CD4-positive, alpha-beta T cell treated with Interleukin-4 for 1 hour (primary cell): Measurements from ENCODE around the gene POLA1.

Source experiments
- DNase-seq, 2 donors: peaks; one replicate each; pipeline ENCODE4 v3.0.0-alpha.2; 2020 to 2022

POLA1 gene

DNA sequence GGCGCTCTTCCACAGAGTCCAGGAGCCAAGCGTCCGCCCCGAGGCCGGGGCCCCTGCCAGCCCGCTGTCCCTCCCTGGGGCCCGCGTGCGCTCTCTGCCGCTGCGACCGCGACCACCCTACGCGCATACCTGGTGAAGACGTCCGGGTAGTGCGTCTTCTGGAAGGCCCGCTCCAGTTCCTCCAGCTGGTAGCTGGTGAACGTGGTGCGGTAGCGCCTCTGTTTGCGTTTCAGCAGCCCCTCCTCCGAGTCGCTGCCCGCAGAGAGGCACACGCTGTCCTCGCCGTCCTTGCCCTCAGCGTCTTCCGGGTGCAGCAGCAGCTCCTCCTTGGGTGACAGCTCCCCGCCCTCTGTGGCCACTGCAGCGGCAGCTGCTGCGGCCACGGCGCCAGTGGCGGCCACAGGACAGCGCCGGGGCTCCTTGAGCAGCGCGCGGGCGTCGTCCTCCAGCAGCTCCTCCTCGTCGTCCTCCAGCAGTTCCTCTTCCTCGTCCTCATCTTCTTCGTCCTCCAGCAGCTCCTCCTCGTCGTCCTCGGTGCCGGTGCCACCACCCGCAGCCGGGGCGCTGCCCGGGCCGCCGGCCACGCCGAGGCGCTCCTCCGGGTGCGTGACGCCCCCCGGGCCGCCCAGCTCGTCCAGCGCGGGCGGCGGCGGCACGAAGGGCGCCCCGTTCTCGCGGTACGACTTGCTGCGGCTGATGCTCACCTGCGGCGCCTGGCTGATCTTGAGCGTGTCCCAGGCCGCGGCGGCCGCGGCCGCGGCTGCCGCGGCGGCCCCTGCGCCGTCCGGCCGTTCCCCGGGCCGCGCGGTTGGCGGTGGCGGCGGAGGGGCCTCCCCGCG, 319.3 kb downstream of the POLA1 start:
- DNase-seq: no peak

DNA sequence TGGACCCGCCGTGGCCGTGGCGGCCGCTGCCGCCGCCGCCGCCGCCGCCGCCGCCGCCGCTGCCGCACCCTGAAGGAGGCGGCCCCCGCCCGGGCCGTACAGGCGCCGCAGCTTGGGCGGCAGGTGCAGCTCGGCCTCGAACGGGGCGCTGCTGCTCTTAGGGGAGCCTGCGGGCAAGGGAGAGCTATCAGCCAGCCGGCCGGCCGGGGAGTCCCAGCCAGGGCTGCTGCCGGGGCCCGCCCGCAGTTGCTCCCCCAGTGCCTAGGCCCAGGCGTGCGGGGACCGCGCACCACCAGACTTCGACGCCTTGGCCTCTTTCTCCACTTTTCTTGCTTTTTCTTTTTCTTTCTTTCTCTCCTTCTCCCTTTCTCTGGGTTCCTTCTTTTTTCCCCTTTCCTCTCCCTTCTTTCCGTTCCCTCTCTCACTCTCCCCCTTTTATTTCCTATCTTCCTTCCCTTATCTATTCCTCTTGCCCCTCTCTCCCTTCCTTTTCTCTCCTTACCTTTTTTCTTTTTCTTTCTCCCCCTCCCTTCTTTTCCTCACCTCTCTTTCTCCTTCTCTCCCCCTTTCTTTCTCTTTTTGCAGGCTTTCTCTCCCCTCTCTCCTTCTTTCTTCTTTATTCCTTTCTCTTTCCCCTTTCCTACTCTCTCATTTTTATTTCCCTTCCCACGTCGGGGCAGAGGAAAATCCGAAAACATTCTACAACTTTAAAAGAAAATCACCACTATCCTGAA, 320.1 kb downstream of the POLA1 start:
- DNase-seq: no peak

DNA sequence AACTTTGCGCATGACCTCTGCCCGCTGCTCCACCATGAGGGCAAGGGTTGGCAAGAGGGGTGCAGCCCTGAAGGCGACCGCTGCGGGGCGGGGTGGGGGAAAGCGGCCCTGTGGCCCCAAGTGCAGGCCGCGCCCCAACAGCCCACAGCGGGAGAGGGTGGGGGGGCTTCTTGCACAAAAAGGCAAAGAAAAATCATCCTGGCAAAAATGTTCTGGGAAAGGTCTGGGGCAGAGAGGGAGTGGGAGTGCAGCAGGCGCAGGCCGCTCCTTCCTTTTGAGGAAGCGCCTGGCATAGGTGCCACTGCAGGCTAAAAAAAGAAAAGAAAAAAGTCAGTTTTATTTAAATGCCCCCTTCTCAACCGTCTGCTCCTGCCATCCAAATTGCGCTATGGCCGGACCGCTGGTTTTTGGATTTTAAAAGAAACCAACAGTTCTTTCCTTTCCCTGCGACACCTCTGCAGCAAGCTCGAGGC, 320.7 kb downstream of the POLA1 start:
- DNase-seq: no peak

DNA sequence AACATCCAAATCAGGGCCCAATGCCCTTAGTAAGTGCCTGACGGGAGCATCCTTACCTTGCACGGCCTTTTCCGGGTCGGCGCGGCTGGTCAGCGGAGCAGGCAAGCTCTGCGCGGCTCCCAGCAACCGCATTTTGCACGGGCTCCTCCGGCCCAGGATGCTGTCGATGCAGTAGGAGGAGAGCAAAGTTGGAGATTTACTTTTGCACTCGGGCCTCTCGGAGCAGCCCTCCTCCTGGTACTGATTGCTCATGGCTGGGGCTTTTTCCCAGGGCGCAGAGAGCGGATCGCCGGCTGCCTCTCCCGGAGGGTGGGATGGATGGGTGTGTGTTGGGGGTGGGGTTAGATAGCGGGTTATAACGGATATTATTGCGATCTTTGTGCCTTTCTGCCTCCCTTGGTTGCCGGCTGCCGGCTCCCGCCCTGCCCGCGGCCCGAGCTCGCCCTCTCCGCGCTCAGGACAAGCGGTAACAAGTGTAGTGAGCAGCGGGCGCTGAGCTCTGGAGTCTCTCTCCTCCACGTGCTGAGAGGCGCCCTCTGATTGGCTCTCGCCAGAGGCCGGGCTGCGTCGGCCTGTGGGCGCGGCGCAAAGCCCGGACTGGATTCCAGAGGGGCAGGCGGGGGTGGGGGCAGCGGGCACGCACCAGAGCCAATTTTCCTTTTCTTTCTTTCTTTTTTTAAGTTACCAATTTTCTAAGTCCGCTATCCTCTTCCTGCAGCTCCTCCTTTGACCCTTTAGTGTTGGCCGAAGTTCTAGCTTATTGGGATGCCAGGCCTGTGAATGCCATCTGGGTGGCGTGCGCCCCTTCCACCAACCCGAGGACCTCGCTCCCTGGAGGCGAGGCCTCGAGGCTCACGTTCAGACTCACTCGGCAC, 322.0 kb downstream of the POLA1 start, which contains the start of gene ARX:
ARX (minus strand) TSS at position 480 of the 875 bp plus-strand sequence; CDS start at position 252, 228 bp downstream.
- DNase-seq: peak in 1 of 2 donors; percentile 25

DNA sequence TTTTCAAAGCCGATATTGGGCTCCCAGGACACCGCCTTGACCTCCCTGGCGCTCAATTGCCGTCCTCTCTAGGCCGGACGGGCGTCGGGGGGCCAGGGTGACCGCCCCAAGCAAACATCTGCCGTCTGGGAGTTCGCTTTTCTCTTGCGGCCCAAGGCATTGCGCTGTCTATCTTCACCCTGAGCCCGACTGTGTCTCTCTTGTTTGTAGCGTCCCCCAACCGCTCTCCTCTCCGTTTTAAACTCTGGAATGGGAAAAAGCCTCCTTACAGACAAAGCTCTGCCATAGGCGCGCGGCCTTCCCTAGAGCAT, 322.6 kb downstream of the POLA1 start:
- DNase-seq: no peak

DNA sequence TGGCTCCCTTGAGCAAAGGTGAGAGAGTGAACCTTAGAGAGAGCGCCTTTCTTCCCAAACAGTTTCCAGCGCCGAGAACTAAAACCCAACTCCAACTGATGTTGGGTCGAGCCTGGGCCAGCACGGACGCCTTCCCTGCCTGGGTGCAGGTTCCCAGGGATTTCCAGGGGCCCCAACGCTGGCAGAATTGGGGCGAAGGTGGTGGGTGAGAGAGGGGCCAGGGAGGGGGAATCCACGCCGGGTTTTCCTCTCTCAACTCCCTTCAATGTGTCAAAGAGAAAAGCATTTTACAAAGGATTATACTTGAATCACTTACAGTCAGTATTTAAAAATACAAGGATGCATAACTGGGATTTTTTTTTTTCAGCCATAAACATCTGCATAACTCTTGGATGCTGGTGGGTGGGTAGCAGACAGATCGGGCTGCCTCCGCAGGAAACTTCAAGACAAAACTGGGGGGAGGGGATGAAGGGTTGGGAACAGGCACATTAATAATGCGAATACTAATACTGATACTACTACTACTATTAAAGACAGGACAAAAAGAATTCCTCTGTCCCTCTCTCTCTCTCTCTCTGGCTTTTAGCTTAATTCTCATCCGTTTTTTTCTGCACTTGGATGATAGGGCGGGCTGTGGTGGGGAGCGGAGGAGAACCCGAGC, 323.4 kb downstream of the POLA1 start:
- no peak for DNase-seq

DNA sequence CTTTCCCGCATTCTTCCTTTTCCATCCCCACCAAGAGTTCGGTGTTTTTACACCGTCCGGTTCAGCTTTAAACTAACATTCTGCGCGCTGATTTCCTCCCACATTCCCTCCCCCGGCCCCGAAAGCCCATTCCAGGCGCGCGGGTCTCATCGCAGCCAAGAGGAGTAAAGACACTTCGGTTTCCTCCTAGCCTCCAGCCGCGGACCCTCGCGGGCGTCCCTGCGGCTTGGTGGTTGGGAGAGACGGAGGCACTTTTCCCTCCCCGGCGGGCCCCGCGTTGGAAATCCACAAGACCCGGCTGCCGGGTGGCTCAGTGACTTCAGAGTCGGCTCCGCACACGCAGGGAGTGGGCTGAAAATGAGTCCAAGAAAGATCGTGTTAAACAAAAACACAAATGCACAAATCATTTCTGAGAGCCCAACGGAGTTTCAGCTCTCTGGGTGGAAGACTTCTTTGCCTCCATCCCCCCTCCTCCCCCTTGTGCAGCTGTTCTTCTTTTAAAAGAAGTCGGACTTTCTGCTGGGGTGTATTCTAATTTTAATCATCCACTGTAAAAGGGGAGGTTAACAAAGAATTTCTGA, 324.0 kb downstream of the POLA1 start:
- no peak for DNase-seq

DNA sequence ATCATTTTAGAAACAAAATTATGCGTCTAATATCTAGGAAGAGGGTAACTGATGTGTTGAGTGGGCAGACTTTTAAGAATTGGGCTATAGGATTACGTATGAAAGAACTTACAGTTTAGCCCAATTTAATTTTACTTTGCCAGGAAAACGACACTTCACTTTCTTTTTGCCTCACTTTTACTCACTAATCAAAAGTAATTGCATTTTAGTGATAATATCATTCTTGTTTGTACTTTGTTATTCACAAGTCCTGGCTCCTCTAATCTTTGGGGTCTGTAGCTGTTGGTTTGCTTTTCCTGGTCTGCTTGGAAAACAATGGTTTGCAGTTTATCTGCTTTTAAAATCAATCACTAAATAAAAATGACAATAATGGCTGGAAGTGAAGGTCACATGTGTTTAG, 325.0 kb downstream of the POLA1 start:
- DNase-seq: no peak

DNA sequence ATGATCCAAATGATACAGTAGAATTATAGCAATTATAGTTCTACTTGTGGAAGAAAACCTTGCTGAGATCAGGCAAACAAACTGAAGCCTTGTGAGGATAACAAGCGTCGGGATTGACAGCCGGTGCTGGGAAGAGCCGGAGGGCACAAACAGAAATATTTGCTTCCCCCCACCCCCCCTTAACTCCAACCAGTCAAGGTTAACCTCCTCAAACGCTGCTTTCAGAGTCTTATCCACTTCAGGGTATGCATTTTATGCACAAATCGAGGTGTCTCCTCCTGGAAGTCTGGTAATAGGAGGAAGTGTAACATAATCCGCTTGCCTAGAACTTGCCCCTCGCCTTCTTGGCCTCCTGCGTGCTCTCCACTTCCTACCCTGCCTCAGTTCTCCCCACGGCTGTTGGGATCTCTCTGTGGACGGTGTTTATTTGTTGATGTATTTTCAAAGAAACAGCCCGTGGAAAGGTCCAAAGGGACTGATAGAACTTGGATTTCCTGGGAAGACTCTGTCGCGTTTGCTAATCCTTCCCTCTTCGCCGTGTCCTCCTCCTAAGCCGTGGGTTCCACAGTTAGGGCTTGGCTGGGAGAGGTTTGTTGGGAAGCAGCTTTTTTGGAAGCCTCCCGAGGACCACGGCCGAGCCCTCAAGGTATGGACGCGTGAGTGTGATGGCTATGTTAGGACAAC, 326.1 kb downstream of the POLA1 start:
- DNase-seq: no peak

DNA sequence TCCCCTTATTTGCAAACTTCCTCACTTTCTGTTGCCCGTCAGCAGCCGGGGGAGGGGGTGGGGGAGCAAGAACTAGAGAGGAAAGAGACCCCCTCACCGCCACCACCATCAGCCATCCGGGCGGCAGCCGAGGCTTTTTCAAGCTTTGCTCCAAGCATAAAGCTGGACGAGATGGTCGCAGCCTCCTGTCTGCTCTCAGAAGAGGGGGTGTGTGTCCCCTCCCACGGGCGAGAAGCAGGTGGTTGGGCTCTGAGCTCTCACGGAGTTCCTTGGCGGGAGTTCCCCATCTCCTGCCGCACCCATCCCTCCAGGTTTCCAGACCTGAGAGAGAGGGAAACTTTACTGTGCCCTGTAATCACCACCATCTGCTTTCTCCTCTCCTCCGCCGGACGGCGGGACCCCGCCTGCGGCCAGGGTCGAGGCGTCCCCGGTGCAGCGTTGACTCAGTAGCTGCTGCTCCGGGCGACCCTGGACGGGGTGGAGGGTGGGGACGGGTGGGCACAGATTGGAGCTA, 326.7 kb downstream of the POLA1 start:
- DNase-seq: no peak

DNA sequence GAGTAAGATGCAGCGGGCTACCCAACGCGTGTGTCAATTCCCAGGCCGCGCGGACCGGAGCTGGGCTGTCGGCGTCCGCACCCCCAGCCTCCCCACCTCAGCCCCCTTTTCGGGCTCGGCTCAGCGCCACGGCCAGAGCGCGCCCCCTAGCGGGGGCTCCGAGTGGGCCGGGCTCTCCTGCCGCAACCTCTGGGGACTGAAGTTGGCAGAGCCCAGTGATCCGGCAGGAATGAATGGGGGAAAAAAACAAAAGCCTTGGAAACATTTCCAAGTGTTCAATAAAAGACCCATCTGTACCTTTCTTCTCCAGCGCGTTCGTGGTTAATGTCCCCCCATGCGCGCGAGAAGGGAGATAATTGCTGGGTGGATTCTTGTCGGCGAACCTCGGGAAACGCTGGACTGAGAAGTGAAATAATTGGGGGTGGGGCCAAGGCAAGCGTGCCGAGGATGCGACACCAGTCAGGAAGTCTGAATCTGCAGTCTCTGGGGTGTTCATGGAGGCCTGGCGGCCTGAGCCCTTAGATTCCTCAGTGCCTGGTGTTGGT, 327.3 kb downstream of the POLA1 start:
- DNase-seq: peak in 1 of 2 donors; percentile 27

DNA sequence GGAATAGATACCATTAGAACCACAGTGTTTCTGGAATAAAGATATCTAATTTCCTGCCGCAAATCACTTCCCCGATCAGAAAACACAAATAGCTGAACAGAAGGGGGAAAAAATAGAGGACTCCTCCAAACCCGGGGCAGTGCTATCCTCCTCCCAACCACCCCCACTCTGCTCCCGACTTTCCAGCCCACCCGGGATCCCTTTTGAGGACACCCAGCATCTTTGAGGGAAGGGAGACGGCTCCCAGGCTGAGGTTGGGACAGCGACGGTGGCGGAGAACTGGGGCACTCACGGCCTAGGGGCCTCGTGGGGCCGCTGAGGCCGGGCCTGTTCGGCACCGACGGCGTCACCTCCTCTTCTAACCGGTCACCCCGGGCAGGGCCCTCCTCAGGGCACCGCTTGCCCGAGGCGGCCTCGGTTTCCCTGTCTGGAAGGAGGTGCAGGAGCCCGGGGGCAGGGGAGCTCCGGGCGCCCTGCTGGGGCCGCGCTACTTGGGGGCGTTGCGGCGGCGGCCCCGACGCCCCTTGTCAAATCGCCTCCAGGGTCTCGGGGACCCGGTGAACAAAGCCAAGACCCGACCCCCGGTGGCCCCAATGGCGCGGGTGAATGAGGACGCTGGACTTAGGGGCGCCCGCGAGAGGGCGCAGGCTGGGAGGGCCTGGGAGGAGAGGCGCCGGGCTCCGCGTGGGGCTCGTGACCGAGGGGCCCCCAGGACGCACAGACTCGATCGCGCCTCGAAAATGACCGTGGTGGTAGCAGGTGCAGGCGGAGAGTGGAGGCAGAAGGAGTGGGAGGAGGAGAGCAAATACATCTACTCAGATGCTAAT, 329.0 kb downstream of the POLA1 start:
- no peak for DNase-seq

DNA sequence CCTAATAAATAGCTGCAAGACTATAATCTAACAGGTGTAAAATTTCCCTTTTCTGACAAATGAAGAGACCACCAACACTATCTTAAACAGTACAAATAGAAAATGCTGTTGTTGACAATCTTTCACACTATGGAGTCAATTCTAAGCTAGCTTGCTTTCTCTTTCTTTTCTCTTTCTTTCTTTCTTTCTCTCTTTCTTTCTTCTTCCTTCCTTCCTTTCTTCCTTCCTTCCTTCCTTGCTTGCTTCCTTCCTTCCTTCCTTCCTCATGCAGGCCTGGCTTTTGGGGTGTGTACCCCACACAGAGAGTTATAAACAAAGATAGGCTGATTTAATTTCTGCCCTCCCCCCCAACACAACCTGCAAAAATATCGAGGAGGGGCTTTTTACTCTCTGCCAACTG, 330.2 kb downstream of the POLA1 start:
- DNase-seq: no peak

DNA sequence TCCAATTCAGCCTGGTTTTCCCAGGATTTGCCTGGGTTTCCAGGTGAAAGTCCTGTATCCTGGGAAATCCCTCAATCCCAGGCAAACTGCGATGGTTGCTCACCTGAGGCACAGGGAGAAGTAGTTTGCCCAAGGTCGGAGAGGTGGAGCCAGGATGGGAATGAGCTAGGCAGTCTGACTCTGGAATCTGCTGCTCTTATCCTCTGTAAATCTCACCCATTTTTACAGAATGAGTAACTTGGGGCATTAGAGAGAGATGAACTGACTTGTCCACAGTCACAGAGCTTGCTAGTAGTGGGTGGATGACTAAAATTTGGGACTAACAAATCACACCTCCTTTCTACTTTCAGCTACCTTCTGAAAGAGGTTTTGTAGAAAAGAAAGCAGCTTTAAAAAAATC, 331.9 kb downstream of the POLA1 start:
- DNase-seq: no peak

DNA sequence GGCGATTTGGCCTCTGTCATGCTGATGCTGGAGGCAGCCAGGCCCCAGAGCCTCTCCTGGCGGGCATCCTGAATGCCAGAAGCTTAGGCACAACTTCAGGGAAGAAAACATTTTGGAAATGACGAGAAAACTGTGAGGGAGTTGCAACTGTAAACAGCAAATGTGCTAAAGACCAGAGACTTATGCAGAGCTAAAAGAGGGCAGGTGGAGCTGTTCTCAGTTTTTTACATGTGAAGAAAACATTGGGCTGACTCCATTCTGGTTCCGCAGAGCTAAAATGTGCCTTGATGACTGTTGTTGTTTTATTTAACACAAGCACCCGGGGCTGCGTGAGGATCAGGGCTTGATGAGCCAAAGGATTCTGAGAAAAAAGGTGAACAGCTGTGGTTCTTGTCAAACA, 332.9 kb downstream of the POLA1 start:
- DNase-seq: no peak

DNA sequence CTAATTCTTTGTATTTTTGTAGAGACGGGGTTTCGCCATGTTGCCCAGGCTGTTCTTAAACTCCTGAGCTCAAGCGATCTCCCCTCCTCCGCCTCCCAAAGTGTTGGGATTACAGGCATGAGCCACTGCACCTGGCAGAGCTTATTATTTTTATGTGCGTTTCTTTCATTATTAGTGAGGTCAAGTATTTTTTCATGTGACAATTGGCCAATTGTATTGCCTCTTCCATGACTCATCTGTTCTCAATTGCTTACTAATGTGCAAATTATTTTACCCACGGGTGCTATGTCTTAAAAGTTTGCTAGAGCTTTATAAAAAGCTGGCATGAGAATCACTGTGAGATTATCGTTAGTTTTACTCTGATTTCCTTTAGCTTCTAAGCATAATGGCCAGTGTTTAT, 335.0 kb downstream of the POLA1 start:
- DNase-seq: no peak

DNA sequence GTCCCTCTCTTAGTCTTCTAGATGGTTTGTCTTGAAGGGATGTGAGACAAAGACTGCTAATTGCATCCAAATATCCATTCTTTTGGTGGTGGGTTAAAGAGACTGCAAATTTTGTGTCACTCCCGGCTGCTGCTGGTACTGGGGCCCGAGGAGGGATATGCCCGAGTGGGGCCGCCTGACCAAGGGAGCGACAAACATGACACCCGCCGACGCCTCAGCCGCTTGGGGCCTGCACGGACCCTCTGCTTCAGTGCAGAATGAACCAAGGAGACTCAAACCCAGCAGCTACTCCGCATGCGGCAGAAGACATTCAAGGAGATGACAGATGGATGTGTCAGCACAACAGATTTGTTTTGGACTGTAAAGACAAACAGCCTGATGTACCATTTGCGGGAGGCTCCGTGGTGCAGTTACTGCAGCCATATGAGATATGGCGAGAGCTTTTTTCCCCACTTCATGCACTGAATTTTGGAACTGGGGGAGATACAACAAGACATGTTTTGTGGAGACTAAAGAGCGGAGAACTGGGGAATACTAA, 335.6 kb downstream of the POLA1 start:
- no peak for DNase-seq

DNA sequence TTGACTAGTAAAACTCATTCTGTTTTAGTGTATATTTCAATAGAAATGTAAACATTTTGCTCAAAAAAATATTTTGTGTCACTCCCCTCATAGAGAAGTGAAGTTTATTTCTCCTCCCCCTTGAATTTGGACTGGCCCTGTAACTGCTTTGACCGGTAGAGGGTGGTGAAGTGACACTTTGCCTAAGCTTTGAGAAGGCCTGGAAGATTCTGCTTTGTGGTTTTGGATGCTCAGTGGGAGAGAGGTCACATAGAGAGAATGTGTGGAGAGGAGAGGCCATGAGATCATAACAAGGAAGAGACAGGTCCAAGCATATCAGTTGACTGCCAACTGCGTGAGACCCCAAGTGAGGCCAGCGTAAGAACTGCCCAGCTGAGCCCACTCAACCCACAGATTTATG, 341.2 kb downstream of the POLA1 start:
- no peak for DNase-seq

DNA sequence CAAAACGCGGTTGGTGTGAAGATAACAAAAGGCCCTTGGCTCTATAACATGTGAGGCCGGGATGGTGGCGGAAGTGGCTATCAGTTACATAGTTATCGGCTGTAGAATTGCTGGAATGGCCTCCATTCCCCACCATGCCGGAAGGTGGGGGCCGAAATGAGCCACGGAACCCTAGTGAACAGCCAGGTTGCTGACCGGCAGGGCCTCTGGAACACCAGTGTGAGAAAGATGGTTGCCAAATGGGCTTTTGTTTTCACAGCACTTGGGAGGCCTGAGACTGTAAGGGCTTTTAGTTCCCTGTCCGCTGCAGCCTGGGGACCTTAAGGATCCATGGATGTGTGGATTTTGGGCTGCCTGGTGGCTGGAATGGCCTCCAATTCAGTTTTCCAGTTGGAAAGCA, 345.3 kb downstream of the POLA1 start:
- no peak for DNase-seq

DNA sequence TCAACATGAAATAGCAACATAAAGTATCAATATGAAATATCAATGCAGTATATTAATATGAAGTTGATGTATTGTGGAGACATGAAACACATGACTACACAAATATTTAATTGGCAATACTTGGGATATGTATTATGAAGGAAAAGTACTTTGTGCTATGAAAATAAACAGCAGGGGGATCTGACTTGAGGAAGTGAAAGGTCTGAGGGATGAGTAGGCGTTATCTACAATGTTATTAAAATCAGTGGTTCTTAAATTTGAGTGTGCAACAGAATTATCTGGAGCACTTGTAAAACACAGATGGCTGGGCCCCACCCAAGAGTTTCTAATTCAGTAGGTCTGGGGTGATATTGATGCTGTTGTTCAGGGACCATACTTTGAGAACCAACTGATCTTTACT, 349.5 kb downstream of the POLA1 start:
- no peak for DNase-seq
